CD14-positive monocyte (primary cell): ENCODE data around the gene KLHL22. TPM values are rescaled to one million over a fixed set of nuclear protein-coding genes. Genes with fewer than 3 reads are reported as not detected.
A peak's percentile ranks its signal among the peaks of the same experiment; 100 is the strongest.

Experiments used
- DNase-seq, 3 donors: peaks; one replicate each; pipeline ENCODE4 v3.0.0-alpha.2; 2011 to 2022
- H2AFZ ChIP-seq: 2 replicates; pipeline ENCODE4 v1.6.0; 2012; ENCODE audit warnings: mild to moderate bottlenecking, low read depth, low read length, inconsistent platforms; ENCODE audit not compliant: insufficient read depth, poor library complexity, severe bottlenecking
- H3K27ac ChIP-seq, 2 donors: 1 replicate in 1 of 2; 2 replicates in 1 of 2; pipeline ENCODE4 v1.5.1; 2012 to 2013; ENCODE audit warnings: low read length in 2 of 2, control low read depth in 1 of 2, inconsistent platforms in 1 of 2, low read depth in 1 of 2, mild to moderate bottlenecking in 1 of 2
- H3K27me3 ChIP-seq, 2 donors: one replicate each; pipeline versions ENCODE4 v1.6.0 to v1.6.1; 2011 to 2013; ENCODE audit warnings: low read length in 2 of 2; ENCODE audit not compliant: control insufficient read depth in 2 of 2, insufficient read depth in 2 of 2
- H3K36me3 ChIP-seq, 2 donors: replicated peaks in 1 of 2; 1 replicate in 1 of 2; 2 replicates in 1 of 2; pipeline versions ENCODE4 v1.5.1 to v1.6.1; 2012 to 2013; ENCODE audit warnings: low read length in 2 of 2, control low read depth in 1 of 2, inconsistent platforms in 1 of 2, mild to moderate bottlenecking in 1 of 2; ENCODE audit not compliant: insufficient read depth in 2 of 2, control insufficient read depth in 1 of 2
- H3K4me1 ChIP-seq, 2 donors: 1 replicate in 1 of 2; 2 replicates in 1 of 2; pipeline versions ENCODE4 v1.5.1 to v1.6.1; 2012 to 2013; ENCODE audit warnings: low read length in 2 of 2, control low read depth in 1 of 2, inconsistent platforms in 1 of 2, mild to moderate bottlenecking in 1 of 2, moderate library complexity in 1 of 2; ENCODE audit not compliant: insufficient read depth in 2 of 2, control insufficient read depth in 1 of 2
- H3K4me2 ChIP-seq: replicated peaks from 2 replicates; pipeline ENCODE3; 2012; ENCODE audit warnings: low read length, moderate library complexity, mild to moderate bottlenecking; ENCODE audit not compliant: poor library complexity, severe bottlenecking; ENCODE audit errors: extremely low read depth
- H3K4me3 ChIP-seq, 3 experiments: fragments of 200-600 bp in 1 of 3; sonication (generic) in 1 of 3; replicated peaks in 1 of 3; 1 replicate in 2 of 3; 2 replicates in 1 of 3; pipeline ENCODE4 v1.5.1; 2011 to 2013; ENCODE audit warnings: low read length in 3 of 3, mild to moderate bottlenecking in 3 of 3, control low read depth in 2 of 3, low read depth in 2 of 3, inconsistent platforms in 1 of 3, moderate library complexity in 1 of 3
- H3K79me2 ChIP-seq: 2 replicates; pipeline ENCODE4 v1.6.0; 2012; ENCODE audit warnings: mild to moderate bottlenecking, control low read depth, inconsistent platforms, low read length, moderate library complexity; ENCODE audit not compliant: insufficient read depth
- H3K9ac ChIP-seq: 2 replicates; pipeline ENCODE4 v1.6.0; 2017; ENCODE audit warnings: low read length, mild to moderate bottlenecking; ENCODE audit not compliant: insufficient read depth, poor library complexity, severe bottlenecking
- H3K9me3 ChIP-seq, 2 donors: replicated peaks in 1 of 2; 1 replicate in 1 of 2; 2 replicates in 1 of 2; pipeline versions ENCODE4 v1.5.1 to v1.6.1; 2012 to 2013; ENCODE audit warnings: low read length in 2 of 2, control low read depth in 1 of 2; ENCODE audit not compliant: control insufficient read depth in 1 of 2, insufficient read depth in 1 of 2
- H4K20me1 ChIP-seq: 2 replicates; pipeline ENCODE4 v1.6.0; 2012; ENCODE audit warnings: mild to moderate bottlenecking, low read length, control low read depth, moderate library complexity; ENCODE audit not compliant: insufficient read depth
- H3K27ac Mint-ChIP-seq, 7 donors: one replicate each; pipeline ENCODE4 v1.8.0; 2020; ENCODE audit warnings: mild to moderate bottlenecking in 7 of 7, mixed read lengths in 7 of 7, moderate library complexity in 6 of 7, inconsistent platforms in 2 of 7
- H3K27me3 Mint-ChIP-seq, 3 donors: one replicate each; pipeline ENCODE4 v1.8.0; 2021 to 2022; ENCODE audit warnings: low read depth in 3 of 3, mild to moderate bottlenecking in 3 of 3, mixed read lengths in 3 of 3, moderate library complexity in 3 of 3, inconsistent platforms in 1 of 3
- H3K36me3 Mint-ChIP-seq, 2 donors: one replicate each; pipeline ENCODE4 v1.8.0; 2020; ENCODE audit warnings: mixed read lengths in 2 of 2, inconsistent platforms in 1 of 2, mild to moderate bottlenecking in 1 of 2
- H3K4me1 Mint-ChIP-seq: one replicate; pipeline ENCODE4 v1.8.0; 2020; ENCODE audit warnings: mild to moderate bottlenecking, mixed read lengths
- H3K4me3 Mint-ChIP-seq, 2 donors: one replicate each; pipeline ENCODE4 v1.8.0; 2020; ENCODE audit warnings: mild to moderate bottlenecking in 2 of 2, mixed read lengths in 2 of 2, moderate library complexity in 1 of 2
- H3K9me3 Mint-ChIP-seq, 7 donors: one replicate each; pipeline ENCODE4 v1.8.0; 2020 to 2022; ENCODE audit warnings: mixed read lengths in 7 of 7, mild to moderate bottlenecking in 6 of 7, moderate library complexity in 6 of 7, inconsistent platforms in 2 of 7
- WGBS: methylation state at CpG from one replicate; pipeline ENCODE4 v1.1.5; 2013; ENCODE audit warnings: missing lambda C conversion rate; ENCODE audit not compliant: insufficient coverage; 5-methylcytosine and 5-hydroxymethylcytosine counted together
- intact Hi-C, 2 donors: fragments of 100-400 bp; cut with micrococcal nuclease; formaldehyde crosslinking; loops; one replicate each; pipeline versions ENCODE4 v1.15.0 to v1.15.1; 2023
- polyA plus RNA-seq, 3 donors: library from polyadenylated mRNA; depleted of rRNA in 1 of 3; unstranded in 2 of 3; stranded (reverse) in 1 of 3; fragments of 300-500 nt in 2 of 3; fragments of >200 nt in 1 of 3; fragmentation: Illumina TruSeq in 2 of 3; gene quantifications; 1 replicate in 2 of 3; 2 replicates in 1 of 3; pipeline ENCODE4 v1.2.3, GENCODE V29; 2012 to 2021
- TF ChIP-seq, protein P1 (sequence below): fragments of 200-600 bp; IDR thresholded peaks from one replicate; pipeline ENCODE4 v1.8.0; 2022; ENCODE audit warnings: antibody characterized with exemption, mild to moderate bottlenecking

The KLHL22 gene
- polyA plus RNA-seq, 3 donors: 7.8 to 15.6 (median 9.2) TPM

DNA sequence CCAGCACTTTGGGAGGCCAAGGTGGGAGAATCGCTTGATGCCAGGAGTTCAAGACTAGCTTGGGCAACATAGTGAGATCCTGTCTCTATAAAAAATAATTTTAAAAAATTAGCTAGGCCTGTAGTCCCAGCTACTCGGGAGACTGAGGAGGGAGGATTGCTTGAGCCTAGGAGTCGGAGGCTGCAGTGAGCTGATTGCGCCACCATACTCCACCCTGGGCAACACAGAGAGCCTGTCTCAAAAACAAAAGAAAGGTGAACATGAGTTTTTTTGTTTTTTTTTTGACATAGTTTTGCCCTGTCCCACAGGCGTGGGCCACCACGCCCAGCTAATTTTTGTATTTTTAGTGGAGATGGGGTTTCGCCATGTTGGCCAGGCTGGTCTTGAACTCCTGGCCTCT is 29.5 kb upstream of the KLHL22 start:
- Histone ChIP-seq H4K20me1 (peaks cover 99% of the 10 kb centered on the region), H3K9ac (no peak overlapping the region), H3K36me3 (peaks cover 41 to 65% of the 10 kb centered on the region in 2 donors), H3K27me3 (no peaks in the 10 kb centered on the region), H3K4me2 (no peak overlapping the region), H3K27ac (no peak overlapping the region), H3K4me1 (no peaks in the 10 kb centered on the region), H3K79me2 (peaks cover 98% of the 10 kb centered on the region), H3K9me3 (no peaks in the 10 kb centered on the region), H3K4me3 (no peak overlapping the region), H2AFZ (no peak overlapping the region)
- DNase-seq: no peak
- TF ChIP-seq, protein P1, sequence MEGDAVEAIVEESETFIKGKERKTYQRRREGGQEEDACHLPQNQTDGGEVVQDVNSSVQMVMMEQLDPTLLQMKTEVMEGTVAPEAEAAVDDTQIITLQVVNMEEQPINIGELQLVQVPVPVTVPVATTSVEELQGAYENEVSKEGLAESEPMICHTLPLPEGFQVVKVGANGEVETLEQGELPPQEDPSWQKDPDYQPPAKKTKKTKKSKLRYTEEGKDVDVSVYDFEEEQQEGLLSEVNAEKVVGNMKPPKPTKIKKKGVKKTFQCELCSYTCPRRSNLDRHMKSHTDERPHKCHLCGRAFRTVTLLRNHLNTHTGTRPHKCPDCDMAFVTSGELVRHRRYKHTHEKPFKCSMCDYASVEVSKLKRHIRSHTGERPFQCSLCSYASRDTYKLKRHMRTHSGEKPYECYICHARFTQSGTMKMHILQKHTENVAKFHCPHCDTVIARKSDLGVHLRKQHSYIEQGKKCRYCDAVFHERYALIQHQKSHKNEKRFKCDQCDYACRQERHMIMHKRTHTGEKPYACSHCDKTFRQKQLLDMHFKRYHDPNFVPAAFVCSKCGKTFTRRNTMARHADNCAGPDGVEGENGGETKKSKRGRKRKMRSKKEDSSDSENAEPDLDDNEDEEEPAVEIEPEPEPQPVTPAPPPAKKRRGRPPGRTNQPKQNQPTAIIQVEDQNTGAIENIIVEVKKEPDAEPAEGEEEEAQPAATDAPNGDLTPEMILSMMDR: no peak
- WGBS: 92% methylated on average over 6 of the region's 7 CpGs
- intact Hi-C loops: no loop called here
- H3K27ac Mint-ChIP-seq: peak overlapping the region in 2 of 7 donors; percentile 4 to 15
- H3K9me3 Mint-ChIP-seq: no peaks in the 10 kb centered on the region
- peaks cover 19% of the 10 kb centered on the region for H3K4me1 Mint-ChIP-seq
- peaks cover 50 to 76% of the 10 kb centered on the region in 2 donors for H3K36me3 Mint-ChIP-seq
- peaks cover 0 to 2% (median 2%) of the 10 kb centered on the region in 3 donors for H3K27me3 Mint-ChIP-seq
- no peak overlapping the region for H3K4me3 Mint-ChIP-seq

GRCh38 chr22:20524004-20524481 is 28.4 kb upstream of the KLHL22 start:
- H3K9me3 ChIP-seq: no peaks in the 10 kb centered on the region
- TF ChIP-seq, protein P1: no peak
- no peaks in the 10 kb centered on the region for H3K9me3 Mint-ChIP-seq
- peaks cover 0 to 2% (median 2%) of the 10 kb centered on the region in 3 donors for H3K27me3 Mint-ChIP-seq
- no peaks in the 10 kb centered on the region for H3K4me1 ChIP-seq
- intact Hi-C loops: no loop called here
- peaks cover 99% of the 10 kb centered on the region for H4K20me1 ChIP-seq
- 20% methylated on average over 1 of the region's 1 CpG for WGBS
- peaks cover 58 to 78% of the 10 kb centered on the region in 2 donors for H3K36me3 Mint-ChIP-seq
- no peak overlapping the region for H3K4me3 ChIP-seq
- H3K4me2 ChIP-seq: no peak overlapping the region
- DNase-seq: no peak
- peak overlapping the region in 1 of 2 donors; percentile 46 for H3K27ac ChIP-seq
- H3K4me1 Mint-ChIP-seq: peaks cover 22% of the 10 kb centered on the region
- peak overlapping the region in 4 of 7 donors; percentile 32 to 80 (median 59) for H3K27ac Mint-ChIP-seq
- H3K36me3 ChIP-seq: peaks cover 51 to 70% of the 10 kb centered on the region in 2 donors
- no peak overlapping the region for H2AFZ ChIP-seq
- peaks cover 98% of the 10 kb centered on the region for H3K79me2 ChIP-seq
- H3K27me3 ChIP-seq: no peaks in the 10 kb centered on the region
- H3K9ac ChIP-seq: peak overlapping the region; percentile 15
- H3K4me3 Mint-ChIP-seq: no peak overlapping the region
